Measurements from ENCODE around the gene SELENOO.
"Not testable (repeated sequence)": the region's sequence is repeated elsewhere in the genome, so short reads cannot be mapped to it uniquely, and the experiment has no call there.

SELENOO gene

DNA sequence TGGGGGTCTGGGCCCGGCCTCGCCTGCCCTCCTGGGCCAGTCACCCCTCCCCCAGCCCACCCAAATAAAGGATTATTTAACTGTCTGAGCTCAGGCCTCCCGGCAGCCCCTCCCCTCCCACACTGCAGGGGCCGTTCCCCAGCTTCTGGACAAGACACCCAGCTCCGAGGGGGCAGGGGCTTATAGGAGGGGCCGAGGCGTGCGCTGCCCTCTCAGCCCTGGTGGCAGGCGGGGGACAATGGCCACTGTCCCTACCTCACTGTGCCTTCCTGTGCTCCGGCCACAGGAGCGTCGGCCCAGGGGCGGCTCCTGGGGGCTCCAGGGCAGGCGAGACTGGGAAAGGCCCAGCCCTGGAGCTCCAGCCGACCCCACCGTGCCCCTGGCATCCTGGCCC is 2.2 kb upstream of the SELENOO start:
- DNase-seq (ENCODE audit: low read depth in 1 of 2, low spot score in 1 of 2): no peak

DNA sequence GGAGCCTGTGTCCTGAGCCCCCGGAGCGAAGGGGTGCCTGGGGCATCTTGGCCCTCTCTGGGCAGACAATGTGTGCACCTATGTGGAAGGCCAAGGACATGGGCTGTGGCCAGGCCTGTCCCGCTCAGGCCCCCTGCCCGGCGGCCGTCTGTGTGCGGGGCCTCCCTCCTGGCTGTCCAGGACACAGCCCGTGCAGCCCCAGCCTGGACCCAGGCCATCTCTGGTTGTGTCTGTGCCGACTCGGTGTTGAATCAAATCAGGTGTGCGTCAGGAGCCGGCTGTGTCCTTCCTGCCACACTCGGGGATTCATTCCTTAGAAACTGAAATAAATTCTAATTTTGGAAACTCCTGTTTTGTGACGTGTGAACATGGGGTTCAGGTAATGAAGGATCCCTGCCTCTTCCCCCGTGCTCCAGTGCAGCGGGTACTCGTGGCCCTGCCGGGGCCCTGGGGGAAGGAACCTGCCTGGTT is 1.5 kb upstream of the SELENOO start:
- no peak for DNase-seq (ENCODE audit: low read depth in 1 of 2, low spot score in 1 of 2)

DNA sequence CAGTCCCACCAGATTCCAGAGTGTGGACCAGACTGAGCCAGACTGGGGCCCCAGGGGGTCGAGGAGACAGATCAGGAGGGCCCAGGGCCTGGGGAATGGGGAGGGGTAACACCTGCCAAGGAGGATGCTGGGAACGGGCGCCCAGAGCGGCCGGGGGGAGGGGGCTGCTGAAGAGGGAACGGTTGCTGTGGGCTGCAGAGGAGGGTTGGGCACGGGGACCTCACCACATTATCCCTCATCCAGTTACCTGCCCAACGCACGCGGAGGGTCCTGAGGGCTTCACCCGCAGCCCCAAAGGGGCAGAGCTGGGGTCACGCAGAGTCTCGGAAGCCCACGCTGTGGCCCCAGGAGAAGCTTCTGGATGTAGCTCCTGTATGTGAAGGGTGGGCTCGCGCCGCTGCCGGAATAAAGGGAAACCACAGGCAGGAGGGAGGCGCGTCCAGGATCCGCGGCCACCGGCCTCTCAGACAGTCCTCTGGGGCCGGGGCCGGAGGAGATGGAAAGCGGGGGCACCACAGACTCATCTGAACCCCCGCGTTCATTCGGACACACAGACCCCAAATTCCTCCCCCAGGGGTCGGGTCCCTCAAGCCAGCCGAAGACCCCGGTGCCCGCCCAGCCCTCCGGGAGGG is 866 bp upstream of the SELENOO start:
- DNase-seq (ENCODE audit: low read depth in 1 of 2, low spot score in 1 of 2): no peak

DNA sequence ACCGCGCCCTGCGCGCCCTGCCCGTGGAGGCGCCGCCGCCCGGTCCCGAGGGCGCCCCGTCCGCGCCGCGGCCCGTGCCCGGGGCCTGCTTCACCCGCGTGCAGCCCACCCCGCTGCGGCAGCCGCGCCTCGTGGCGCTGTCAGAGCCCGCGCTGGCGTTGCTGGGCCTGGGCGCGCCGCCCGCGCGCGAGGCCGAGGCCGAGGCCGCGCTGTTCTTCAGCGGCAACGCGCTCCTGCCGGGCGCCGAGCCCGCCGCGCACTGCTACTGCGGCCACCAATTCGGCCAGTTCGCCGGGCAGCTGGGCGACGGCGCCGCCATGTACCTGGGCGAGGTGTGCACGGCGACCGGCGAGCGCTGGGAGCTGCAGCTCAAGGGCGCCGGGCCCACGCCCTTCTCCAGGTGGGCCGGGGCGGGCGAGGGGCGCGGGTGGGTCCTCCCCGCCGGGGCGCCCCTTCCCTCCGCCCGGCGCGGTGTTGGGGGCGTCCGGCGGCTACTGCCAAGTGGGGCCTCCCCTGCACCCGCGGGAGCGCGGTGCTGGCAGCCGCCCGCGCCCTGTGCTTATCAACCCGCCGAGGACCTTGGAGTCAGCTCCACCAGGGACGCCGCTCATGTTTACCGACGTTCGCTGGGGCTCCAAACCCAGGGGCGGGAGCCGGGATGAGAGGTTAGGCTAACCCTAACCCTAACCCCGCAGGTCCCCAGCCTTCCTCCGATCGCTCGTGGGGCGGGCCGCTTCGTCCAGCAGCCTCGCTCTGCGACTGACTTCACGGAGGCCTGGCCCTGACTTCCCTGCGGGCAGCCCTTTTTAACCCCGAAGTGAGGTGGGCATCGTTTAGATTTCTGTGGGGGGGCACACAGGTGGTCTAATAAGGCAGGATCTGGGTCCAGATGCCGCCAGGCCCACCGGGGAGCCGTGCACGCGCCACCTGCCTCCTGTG is 649 bp downstream of the SELENOO start:
- no peak for DNase-seq (ENCODE audit: low read depth in 1 of 2, low spot score in 1 of 2)

DNA sequence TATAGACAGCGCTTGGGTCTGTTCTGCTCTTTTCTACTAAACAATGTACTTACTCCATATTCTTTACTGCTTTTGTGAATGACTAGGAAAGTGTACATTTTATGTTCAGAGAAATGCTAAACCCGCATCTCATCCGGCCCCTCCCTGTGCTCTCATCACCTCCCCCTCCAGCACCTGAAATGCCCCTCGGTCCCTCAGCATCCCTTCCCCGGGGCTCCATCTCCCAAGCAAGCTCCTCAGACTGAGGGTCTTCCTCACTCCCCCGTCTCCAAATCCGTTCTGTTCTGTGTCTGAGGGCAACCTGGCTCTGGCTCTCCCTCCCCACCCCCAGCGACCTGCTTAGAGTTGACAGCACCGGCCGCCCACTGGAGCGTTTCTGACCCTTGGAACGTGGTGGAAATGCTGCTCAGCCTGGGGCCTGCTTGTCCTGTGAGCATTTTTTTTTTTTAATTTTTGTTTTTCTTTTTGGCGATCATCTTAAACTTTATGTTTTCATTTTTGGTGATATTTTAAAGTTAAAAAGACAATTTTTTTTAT is 1.4 kb downstream of the SELENOO start:
- DNase-seq (ENCODE audit: low read depth in 1 of 2, low spot score in 1 of 2): no peak

DNA sequence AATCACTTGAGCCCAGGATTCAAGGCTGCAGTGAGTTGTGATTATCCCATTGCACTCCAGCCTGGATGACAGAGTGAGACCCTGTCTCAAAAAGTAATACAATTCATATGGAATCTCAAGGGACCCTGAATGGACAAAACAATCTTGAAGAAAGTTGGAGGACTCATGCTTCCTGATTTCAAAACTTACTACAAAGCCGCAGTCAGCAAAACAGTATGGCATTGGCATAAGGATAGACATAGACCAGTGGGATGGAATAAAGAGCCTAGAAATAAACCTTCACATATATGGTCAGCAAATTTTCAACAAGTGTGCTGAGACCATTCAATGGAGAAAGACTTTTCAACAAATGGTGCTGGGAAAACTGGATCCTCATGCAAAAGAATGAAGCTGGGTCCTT is 2.5 kb downstream of the SELENOO start:
- no peak for DNase-seq (ENCODE audit: low read depth in 1 of 2, low spot score in 1 of 2)

DNA sequence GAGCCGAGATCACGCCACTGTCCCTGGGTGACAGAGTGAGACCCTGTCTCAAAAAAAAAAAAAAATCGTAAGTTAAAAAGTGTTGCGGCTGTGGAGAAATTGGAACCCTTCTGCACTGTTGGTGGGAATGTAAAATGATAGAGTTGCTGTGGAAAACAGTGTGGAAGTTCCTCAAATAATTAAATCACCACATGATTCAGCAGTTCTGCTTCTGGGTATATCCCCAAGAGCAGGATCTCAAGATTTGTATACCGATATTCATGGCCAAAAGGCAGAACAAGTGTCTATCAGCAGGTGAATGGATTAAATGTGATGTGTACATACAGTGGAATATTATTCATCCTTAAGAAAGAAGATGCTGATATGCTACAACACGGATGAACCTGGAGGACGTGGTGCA is 3.8 kb downstream of the SELENOO start:
- DNase-seq (ENCODE audit: low read depth in 1 of 2, low spot score in 1 of 2): no peak

DNA sequence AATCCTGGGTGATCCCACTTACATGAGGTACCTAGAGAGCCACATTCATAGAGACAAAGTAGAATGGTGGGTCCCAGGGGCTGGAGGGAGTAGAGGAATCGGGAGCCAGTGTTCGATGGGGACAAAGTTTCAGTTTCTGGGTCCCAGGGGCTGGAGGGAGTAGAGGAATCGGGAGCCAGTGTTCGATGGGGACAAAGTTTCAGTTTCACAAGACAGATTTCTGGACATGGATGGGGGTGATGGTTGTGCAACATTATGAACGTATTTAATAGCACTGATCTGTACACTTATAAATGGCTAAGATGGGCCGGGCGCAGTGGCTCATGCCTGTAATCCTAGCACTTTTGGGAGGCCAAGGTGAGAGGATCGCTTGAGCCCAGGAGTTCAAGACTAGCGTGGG is 4.2 kb downstream of the SELENOO start:
- DNase-seq (ENCODE audit: low read depth in 1 of 2, low spot score in 1 of 2): not testable (repeated sequence)

DNA sequence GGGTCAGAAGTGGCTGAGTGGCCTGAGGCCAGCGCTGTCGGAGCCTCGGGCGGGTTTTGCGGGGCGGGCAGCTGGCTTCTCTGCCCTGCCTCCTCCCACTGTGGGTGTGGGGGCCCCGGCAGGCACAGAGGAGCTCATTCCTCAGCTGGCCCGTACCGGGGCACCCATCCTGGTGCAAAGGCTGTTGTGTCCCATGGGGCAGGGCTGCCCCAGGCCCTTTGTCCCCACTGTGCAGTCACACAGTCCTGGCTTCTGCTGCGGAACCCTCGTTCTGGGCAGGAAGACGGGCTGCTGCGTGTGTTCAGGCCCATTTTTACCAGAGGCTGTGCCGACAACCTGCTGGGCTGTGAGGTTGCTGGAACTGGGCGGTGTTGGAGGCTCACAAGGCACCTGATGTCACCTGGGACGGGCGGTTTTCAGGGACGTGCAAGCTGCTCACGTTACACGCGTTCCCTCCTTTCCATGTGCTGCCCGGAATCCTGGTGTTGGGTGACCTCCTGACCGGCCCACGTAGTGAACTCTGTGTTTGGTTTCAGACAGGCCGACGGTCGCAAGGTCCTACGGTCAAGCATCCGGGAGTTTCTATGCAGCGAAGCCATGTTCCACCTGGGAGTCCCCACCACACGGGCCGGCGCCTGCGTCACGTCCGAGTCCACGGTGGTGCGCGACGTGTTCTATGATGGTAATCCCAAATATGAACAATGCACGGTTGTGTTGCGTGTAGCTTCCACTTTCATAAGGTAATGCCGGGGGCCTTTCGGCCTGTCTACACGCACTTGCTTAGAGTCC is 5.2 kb downstream of the SELENOO start:
- DNase-seq (ENCODE audit: low read depth in 1 of 2, low spot score in 1 of 2): no peak

DNA sequence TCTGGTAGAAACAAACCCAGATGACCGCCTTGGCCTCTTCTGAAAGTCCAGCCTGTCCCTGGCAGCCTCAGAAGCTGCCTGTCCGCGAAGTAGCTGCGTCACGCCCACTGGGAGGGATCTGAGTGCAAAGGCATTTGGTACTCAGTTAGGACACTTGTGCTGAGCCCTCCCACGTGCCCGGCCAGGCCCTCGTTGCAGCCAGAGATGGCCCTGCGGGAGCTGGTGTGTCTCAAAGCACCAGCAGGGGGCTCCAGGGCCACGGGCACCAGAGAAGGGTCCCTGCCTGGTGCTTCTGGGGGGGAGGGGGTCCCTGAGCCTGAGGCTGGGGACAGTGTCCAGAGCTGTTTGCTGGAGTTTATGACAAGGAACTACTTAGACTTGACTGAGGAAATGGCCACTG is 5.8 kb downstream of the SELENOO start:
- DNase-seq (ENCODE audit: low read depth in 1 of 2, low spot score in 1 of 2): no peak

DNA sequence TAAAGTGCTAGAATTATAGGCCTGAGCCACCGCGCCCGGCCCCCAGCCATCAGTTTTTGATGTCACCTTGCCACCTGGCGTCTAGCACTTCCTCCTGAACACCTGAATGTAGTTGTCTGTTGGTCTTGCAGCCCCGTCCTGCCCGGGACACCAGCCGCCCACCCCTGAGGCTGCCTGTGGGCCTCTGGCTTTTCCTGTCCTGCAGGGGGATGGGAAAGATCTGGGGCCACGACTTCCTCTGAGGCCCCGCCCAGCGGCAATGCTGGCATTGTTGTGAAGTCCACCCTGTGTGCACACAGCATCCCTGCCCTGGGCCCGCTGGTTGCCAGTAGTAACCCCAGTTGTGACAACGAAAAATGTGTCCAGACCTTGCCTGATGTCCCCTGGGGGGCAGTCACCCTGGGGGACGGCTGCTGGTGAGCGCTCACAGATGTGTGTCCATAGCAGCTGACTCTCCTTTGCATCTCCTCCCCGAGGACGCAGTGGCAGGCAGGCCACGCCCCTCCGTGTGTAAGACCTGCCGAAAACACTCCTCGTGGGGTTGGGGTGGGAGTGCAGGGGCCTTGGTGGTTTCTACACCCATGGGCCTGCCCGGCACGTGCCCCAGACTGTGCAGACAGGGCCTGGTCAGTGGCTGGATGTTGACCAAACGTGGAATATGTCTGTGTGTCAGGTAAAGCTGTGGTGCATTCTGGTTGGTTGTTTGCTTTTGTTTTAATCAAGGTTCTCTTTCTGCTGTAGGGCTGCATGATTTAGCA is 6.8 kb downstream of the SELENOO start:
- no peak for DNase-seq (ENCODE audit: low read depth in 1 of 2, low spot score in 1 of 2)

DNA sequence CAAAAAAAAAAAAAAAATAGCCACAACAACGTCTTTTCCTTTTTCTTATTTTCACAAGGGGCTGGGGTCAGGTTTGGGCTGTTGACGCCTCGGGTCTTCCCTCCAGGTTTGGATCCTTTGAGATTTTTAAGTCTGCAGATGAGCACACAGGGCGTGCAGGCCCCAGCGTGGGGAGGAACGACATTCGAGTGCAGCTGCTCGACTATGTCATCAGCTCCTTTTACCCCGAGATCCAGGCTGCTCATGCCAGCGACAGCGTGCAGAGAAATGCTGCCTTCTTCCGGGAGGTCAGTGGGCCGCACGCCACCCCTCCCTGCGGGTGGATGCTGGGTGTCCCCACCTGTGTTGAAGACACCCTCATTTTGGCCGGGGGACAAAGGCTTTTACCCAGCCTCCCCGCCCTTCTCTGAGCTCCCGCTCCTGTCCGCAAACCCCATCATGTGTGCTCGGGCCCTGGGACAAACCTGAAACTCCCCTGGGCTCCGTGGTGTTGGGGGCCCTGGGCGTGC is 7.7 kb downstream of the SELENOO start:
- no peak for DNase-seq (ENCODE audit: low read depth in 1 of 2, low spot score in 1 of 2)

DNA sequence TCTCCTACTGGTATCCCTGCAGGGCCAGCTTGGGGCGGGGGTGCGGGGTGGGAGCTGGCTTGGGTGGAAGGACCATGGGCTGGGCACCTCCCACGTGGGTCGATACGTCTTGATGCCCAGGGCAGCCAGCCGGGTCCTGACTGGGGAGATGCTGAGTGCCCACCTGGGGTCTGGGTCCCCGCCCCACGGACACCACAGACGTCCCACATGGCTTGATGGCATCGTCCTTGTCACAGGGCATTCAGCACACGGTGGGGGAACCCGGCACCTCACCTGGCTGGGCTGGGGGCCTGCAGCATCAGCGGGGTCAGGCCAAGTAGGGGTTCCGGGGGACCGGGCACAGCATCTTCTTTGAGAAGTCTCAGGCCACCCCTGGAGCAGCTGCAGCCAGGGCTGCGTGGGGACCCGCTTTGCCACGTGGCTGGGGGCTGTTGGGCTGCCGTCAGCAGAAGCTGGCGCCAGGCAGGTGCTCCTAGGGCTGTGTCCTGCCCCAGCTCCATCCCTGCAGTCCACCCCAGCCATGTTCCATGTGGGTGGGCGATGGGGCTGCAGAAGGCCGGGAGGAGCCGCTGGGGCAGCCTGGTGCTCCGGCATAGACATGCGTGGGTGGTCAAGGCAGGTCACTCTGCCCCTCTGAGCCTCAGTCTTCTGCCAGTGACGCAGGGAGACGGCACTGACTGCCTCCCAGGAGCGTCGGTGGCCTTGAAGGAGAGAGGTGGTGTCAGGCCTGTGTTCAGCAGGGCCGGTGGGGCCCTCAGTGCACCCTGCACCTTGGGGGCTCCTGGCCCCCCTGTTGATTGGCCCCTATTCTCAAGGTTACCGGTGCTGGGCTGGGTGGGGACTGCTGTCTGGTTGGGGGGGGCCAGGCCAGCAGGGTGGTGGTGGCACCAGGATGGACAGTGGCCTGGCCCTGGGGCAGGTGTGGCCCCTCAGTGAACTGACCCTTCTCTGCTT is 8.4 kb downstream of the SELENOO start:
- no peak for DNase-seq (ENCODE audit: low read depth in 1 of 2, low spot score in 1 of 2)

DNA sequence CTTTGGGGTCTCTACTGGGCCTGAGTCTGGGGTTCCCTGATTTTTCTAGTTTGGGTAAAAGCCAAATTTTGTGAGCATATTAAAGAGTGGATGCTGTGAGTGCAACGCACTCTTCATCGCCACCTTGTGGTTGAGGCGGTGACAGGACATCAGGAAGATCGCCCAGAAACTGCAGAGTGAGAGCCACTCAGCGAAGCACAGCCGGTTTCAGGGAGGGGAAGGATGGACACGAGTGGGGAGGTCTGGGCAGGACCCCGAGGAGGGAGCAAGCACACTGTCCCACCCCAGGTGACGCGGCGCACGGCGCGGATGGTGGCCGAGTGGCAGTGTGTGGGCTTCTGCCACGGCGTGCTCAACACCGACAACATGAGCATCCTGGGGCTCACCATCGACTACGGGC is 9.1 kb downstream of the SELENOO start:
- DNase-seq (ENCODE audit: low read depth in 1 of 2, low spot score in 1 of 2): peak in 1 of 2 donors; percentile 58

DNA sequence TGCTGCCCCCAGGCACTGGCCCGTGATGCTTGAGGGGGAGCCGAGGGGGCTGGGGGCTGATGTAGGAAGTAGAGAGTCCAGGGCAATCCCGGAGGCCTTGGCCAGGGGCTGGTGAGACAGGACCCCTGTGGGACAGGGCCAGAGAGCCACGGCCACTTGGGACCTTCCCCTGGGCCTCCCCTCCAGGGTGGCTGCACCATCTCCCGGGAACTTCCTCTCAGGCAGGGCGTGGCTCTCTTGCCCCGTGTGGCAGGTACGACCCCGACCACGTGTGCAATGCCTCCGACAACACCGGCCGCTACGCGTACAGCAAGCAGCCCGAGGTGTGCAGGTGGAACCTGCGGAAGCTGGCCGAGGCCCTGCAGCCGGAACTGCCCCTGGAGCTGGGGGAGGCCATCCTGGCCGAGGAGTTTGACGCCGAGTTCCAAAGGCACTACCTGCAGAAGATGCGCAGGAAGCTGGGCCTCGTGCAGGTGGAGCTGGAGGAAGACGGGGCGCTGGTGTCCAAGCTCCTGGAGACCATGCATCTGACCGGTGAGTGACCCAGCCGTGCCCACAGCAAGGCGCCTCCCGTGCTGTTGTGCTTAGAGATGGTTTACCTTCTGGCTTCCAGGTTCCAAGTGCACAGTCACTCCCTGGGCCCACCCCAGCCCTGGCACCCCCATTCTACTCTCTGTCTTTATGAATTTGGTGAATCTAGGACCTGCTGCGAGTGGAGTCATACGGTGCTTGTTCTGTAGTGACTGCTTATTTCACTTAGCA is 9.7 kb downstream of the SELENOO start:
- no peak for DNase-seq (ENCODE audit: low read depth in 1 of 2, low spot score in 1 of 2)

DNA sequence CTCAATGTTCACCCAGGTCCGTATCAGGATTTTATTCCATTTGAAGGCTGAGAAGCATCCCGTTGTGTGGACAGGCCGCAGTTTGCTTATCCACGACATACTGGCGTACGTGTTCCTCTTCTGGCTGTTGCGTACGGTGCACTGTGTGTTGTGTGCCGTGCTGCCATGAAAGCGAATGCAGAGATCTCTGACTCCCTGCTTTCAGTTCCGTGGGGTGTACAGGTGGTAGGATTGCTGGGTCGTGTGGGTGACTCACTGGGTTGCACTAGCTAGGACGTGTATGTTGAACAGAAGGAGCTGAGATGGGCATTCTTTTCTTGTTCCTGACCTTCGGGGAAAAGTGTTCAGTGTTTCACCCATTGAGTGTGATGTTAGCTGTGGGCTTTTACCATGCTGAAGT is 10.3 kb downstream of the SELENOO start:
- DNase-seq (ENCODE audit: low read depth in 1 of 2, low spot score in 1 of 2): no peak

DNA sequence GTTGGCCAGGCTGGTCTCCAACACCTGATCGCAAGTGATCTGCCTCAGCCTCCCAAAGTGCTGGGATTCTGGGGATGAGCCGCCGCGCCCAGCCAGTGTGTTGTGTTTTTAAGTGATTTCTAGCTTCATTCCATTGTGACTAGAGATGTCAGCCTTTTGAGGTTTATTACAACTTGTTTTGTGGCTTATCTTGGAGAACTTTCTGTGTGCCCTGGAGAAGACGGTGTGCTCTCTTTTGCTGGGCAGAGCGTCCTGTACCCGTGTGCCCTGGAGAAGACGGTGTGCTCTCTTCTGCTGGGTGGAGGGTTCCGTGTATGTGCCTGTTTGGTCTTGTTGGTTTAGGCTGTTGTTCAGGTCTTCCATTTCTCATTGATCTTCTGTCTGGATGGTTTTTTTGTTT is 12.5 kb downstream of the SELENOO start:
- DNase-seq (ENCODE audit: low read depth in 1 of 2, low spot score in 1 of 2): no peak

DNA sequence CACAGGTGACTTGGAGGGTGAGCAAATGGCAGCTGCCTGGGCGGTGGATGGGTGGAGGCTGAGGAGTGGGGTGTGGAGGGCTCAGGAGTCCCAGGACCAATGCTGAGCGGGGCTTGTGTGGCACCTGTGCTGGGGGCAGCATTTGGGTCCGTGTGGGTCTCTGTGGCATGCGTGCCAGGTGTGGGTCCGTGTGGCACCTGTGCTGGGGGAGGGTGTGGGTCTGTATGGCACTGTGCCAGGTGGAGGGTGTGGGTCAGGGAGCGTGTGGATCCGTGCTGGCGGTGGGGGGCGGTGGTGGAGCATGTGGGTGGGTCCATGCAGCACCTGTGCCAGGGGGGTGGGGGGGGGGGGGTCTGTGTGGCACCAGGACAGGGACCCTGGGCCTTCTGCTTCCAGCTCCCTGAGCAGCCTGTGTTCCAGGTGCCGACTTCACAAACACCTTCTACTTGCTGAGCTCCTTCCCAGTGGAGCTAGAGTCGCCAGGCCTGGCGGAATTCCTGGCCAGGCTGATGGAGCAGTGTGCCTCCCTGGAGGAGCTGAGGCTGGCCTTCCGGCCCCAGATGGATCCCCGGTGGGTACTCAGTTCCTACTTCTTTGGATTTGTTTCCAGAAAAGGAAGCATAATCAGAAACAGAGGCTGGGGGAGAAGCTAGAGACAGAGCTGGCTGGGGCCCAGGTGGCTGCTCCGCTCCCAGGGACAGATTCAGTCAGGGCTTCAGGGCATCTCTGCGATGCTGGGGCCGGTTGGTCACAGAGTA is 14.7 kb downstream of the SELENOO start:
- no peak for DNase-seq (ENCODE audit: low read depth in 1 of 2, low spot score in 1 of 2)
